ENCODE results near the gene VWC2L.

- TF ChIP-seq, protein P1, sequence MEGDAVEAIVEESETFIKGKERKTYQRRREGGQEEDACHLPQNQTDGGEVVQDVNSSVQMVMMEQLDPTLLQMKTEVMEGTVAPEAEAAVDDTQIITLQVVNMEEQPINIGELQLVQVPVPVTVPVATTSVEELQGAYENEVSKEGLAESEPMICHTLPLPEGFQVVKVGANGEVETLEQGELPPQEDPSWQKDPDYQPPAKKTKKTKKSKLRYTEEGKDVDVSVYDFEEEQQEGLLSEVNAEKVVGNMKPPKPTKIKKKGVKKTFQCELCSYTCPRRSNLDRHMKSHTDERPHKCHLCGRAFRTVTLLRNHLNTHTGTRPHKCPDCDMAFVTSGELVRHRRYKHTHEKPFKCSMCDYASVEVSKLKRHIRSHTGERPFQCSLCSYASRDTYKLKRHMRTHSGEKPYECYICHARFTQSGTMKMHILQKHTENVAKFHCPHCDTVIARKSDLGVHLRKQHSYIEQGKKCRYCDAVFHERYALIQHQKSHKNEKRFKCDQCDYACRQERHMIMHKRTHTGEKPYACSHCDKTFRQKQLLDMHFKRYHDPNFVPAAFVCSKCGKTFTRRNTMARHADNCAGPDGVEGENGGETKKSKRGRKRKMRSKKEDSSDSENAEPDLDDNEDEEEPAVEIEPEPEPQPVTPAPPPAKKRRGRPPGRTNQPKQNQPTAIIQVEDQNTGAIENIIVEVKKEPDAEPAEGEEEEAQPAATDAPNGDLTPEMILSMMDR (IDR thresholded peaks at IDR 0.05; ENCODE audit: poor library complexity), result no peak
- no peak for TF ChIP-seq EZH2 (IDR thresholded peaks at IDR 0.05; ENCODE audit: borderline replicate concordance)
Observed at GRCh38 chr2:214395040-214395439, 15.8 kb upstream of the VWC2L start.

Measured in hepatocyte (in vitro differentiated cells).